Suprapubic skin (tissue), 4 donors: ENCODE measurements around the gene PRR15L. TPM values are rescaled to one million over a fixed set of nuclear protein-coding genes. Genes with fewer than 3 reads are reported as not detected.
"Not testable (repeated sequence)": the region's sequence is repeated elsewhere in the genome, so short reads cannot be mapped to it uniquely, and the experiment has no call there.

Source experiments
- DNase-seq, 2 donors: peaks; one replicate each; pipeline ENCODE4 v3.0.0-alpha.2; 2019; ENCODE audit warnings: low spot score in 2 of 2
- H3K27ac ChIP-seq: fragments of 200-600 bp; sonication (generic); one replicate; pipeline ENCODE4 v1.5.1; 2019
- H3K27me3 ChIP-seq: fragments of 200-600 bp; sonication (generic); one replicate; pipeline ENCODE4 v1.5.1; 2019
- H3K36me3 ChIP-seq: fragments of 200-600 bp; sonication (generic); one replicate; pipeline ENCODE4 v1.5.1; 2019
- H3K4me1 ChIP-seq: fragments of 200-600 bp; sonication (generic); one replicate; pipeline ENCODE4 v1.5.1; 2019
- H3K4me3 ChIP-seq: fragments of 200-600 bp; sonication (generic); one replicate; pipeline ENCODE4 v1.5.1; 2019; ENCODE audit warnings: mild to moderate bottlenecking
- H3K9me3 ChIP-seq: fragments of 200-600 bp; sonication (generic); one replicate; pipeline ENCODE4 v1.5.1; 2019
- EP300 ChIP-seq: sonication (generic); formaldehyde crosslinking; IDR thresholded peaks from one replicate; pipeline ENCODE4 v1.6.1; 2017; ENCODE audit warnings: antibody characterized with exemption
- POLR2A ChIP-seq, 2 donors: fragments of 450-650 bp; IDR thresholded peaks; one replicate each; pipeline ENCODE4 v1.6.1; 2017; ENCODE audit warnings: antibody characterized with exemption in 2 of 2, mild to moderate bottlenecking in 2 of 2, moderate library complexity in 2 of 2
- POLR2AphosphoS5 ChIP-seq, 3 donors: sonication (generic); formaldehyde crosslinking; IDR thresholded peaks; one replicate each; pipeline ENCODE4 v1.6.1; 2017; ENCODE audit warnings: antibody characterized with exemption in 3 of 3
- WGBS: methylation state at CpG from one replicate; pipeline ENCODE4 v1.1.5; 2018; 5-methylcytosine and 5-hydroxymethylcytosine counted together
- total RNA-seq, 4 donors: library from RNA; depleted of rRNA; stranded (reverse); fragments of >200 nt; gene quantifications; one replicate each; pipeline ENCODE4 v1.1.0, GENCODE V29; 2016
- TF ChIP-seq, protein P1 (sequence below), 2 donors: fragments of 200-600 bp in 1 of 2; fragments of 450-650 bp in 1 of 2; sonication (generic) in 1 of 2; IDR thresholded peaks; one replicate each; pipeline ENCODE4 v1.5.1; 2016 to 2019; ENCODE audit warnings: antibody characterized with exemption in 2 of 2, mild to moderate bottlenecking in 1 of 2, moderate library complexity in 1 of 2

PRR15L gene
- total RNA-seq, 4 donors from 2014 or later = 11.4 to 27.1 (median 21.8) TPM

DNA sequence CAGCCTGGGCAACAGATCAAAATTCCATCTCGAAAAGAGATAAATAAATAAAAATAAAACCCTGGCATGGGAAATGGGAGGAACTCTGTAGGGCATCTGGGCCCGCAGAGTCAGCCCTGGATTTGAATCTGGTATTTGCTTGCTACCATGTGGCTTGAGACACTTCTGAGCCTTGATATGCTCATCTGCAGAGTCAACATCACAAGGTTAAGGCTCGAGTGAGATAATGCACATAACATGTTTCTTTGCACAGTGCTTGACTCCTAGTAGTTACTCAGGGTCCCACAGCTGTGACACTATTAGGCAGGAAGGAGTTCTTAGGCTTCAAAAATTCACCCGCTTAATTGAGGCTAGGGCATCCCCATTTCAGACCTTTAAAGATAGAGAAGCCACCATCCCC lies 34.5 kb upstream of the PRR15L start:
- no peaks in the 10 kb centered on the region for H3K36me3 ChIP-seq
- H3K4me3 ChIP-seq = no peak overlapping the region
- WGBS = 73% methylated on average over 4 of the region's 4 CpGs

GRCh38 chr17:47990962-47991731 lies 33.5 kb upstream of the PRR15L start:
- Histone ChIP-seq H3K36me3 (no peaks in the 10 kb centered on the region), H3K4me3 (no peak overlapping the region), H3K9me3 (no peaks in the 10 kb centered on the region), H3K27me3 (no peaks in the 10 kb centered on the region), H3K27ac (no peak overlapping the region), H3K4me1 (peaks cover 6% of the 10 kb centered on the region)
- DNase-seq = no peak
- no peak for TF ChIP-seq POLR2AphosphoS5 (IDR thresholded peaks at IDR 0.05)
- TF ChIP-seq, protein P1, sequence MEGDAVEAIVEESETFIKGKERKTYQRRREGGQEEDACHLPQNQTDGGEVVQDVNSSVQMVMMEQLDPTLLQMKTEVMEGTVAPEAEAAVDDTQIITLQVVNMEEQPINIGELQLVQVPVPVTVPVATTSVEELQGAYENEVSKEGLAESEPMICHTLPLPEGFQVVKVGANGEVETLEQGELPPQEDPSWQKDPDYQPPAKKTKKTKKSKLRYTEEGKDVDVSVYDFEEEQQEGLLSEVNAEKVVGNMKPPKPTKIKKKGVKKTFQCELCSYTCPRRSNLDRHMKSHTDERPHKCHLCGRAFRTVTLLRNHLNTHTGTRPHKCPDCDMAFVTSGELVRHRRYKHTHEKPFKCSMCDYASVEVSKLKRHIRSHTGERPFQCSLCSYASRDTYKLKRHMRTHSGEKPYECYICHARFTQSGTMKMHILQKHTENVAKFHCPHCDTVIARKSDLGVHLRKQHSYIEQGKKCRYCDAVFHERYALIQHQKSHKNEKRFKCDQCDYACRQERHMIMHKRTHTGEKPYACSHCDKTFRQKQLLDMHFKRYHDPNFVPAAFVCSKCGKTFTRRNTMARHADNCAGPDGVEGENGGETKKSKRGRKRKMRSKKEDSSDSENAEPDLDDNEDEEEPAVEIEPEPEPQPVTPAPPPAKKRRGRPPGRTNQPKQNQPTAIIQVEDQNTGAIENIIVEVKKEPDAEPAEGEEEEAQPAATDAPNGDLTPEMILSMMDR (IDR thresholded peaks at IDR 0.05) = no peak
- no peak for TF ChIP-seq POLR2A (IDR thresholded peaks at IDR 0.05)
- no peak for TF ChIP-seq EP300
- WGBS = 69% methylated on average over 13 of the region's 14 CpGs

More for the DNA sequence above, 34.5 kb upstream of the PRR15L start:
- H3K27me3 ChIP-seq = no peaks in the 10 kb centered on the region
- H3K27ac ChIP-seq = no peak overlapping the region
- peaks cover 6% of the 10 kb centered on the region for H3K4me1 ChIP-seq
- TF ChIP-seq POLR2A (IDR thresholded peaks at IDR 0.05) (no peak), EP300 (no peak), POLR2AphosphoS5 (IDR thresholded peaks at IDR 0.05) (no peak)
- TF ChIP-seq, protein P1 (IDR thresholded peaks at IDR 0.05) = no peak
- H3K9me3 ChIP-seq = no peaks in the 10 kb centered on the region
- no peak for DNase-seq

GRCh38 chr17:47989700-47990099 lies 32.0 kb upstream of the PRR15L start:
- H3K27ac ChIP-seq = no peak overlapping the region
- DNase-seq = no peak

GRCh38 chr17:47989159-47989558 lies 31.5 kb upstream of the PRR15L start:
- no peaks in the 10 kb centered on the region for H3K27me3 ChIP-seq
- no peak overlapping the region for H3K27ac ChIP-seq
- no peak overlapping the region for H3K4me3 ChIP-seq
- H3K36me3 ChIP-seq = no peaks in the 10 kb centered on the region
- H3K9me3 ChIP-seq = no peaks in the 10 kb centered on the region
- DNase-seq = no peak
- peaks cover 6% of the 10 kb centered on the region for H3K4me1 ChIP-seq
- TF ChIP-seq POLR2A (IDR thresholded peaks at IDR 0.05) = no peak
- no peak for TF ChIP-seq EP300
- TF ChIP-seq POLR2AphosphoS5 (IDR thresholded peaks at IDR 0.05) = no peak
- TF ChIP-seq, protein P1 (IDR thresholded peaks at IDR 0.05) = no peak
- WGBS = 79% methylated on average over 10 of the region's 10 CpGs

More at GRCh38 chr17:47989700-47990099, 32.0 kb upstream of the PRR15L start:
- H3K36me3 ChIP-seq = no peaks in the 10 kb centered on the region
- no peak overlapping the region for H3K4me3 ChIP-seq
- no peaks in the 10 kb centered on the region for H3K9me3 ChIP-seq
- no peaks in the 10 kb centered on the region for H3K27me3 ChIP-seq
- TF ChIP-seq POLR2A (IDR thresholded peaks at IDR 0.05) (no peak), POLR2AphosphoS5 (IDR thresholded peaks at IDR 0.05) (no peak), EP300 (no peak)
- TF ChIP-seq, protein P1 (IDR thresholded peaks at IDR 0.05) = no peak
- 78% methylated on average over 1 of the region's 1 CpG for WGBS
- peaks cover 6% of the 10 kb centered on the region for H3K4me1 ChIP-seq

- H3K4me3 ChIP-seq, H3K9me3 ChIP-seq, DNase-seq, H3K27ac ChIP-seq, H3K36me3 ChIP-seq, H3K27me3 ChIP-seq, H3K4me1 ChIP-seq: not testable (repeated sequence)
- WGBS = 88% methylated on average over 1 of the region's 1 CpG
Observed at GRCh38 chr17:47988445-47988844, 30.8 kb upstream of the PRR15L start.
